B cell (primary cell): ENCODE data around the gene SLC25A52. TPM values are rescaled to one million over a fixed set of nuclear protein-coding genes. Genes with fewer than 3 reads are reported as not detected.

Experiments used
- ATAC-seq: fragments of 200-7000 bp; cut with Tn5 transposase; one replicate; pipeline ENCODE4 v1.10.0; 2021; ENCODE audit warnings: low read depth, mild to moderate bottlenecking, moderate number of reproducible peaks, moderate library complexity
- CTCF ChIA-PET: fragments of 350-600 bp; sonication (Branson Sonifier 250); formaldehyde crosslinking; loops from one replicate; lab custom pipeline; 2021; ENCODE audit warnings: antibody characterized with exemption, inconsistent platforms; lab: Charles Lee
- POLR2A ChIA-PET: fragments of 350-600 bp; sonication (Branson Sonifier 250); formaldehyde crosslinking; loops from one replicate; lab custom pipeline; 2021; ENCODE audit warnings: antibody characterized with exemption; lab: Charles Lee
- DNase-seq: peaks from one replicate; pipeline ENCODE4 v3.0.0; 2013
- H2AFZ ChIP-seq: 2 replicates; pipeline ENCODE4 v1.6.1; 2012; ENCODE audit warnings: mild to moderate bottlenecking, low read depth, low read length; ENCODE audit not compliant: insufficient read depth, poor library complexity, severe bottlenecking
- H3K27ac ChIP-seq, 2 donors: 1 replicate in 1 of 2; 2 replicates in 1 of 2; pipeline ENCODE4 v1.5.1; 2012 to 2013; ENCODE audit warnings: low read length in 2 of 2, mild to moderate bottlenecking in 2 of 2, moderate library complexity in 1 of 2
- H3K27me3 ChIP-seq, 4 experiments: fragments of 200-600 bp in 1 of 4; sonication (generic) in 1 of 4; replicated peaks in 1 of 4; 1 replicate in 2 of 4; 2 replicates in 2 of 4; pipeline versions ENCODE4 v1.6.1 to v1.7.0; 2013 to 2016; ENCODE audit warnings: low read length in 3 of 4, mild to moderate bottlenecking in 2 of 4, mixed read lengths in 1 of 4, moderate library complexity in 1 of 4; ENCODE audit not compliant: insufficient read depth in 4 of 4, control insufficient read depth in 3 of 4; ENCODE audit errors: control extremely low read depth in 1 of 4
- H3K36me3 ChIP-seq, 2 experiments: replicated peaks in 1 of 2; 1 replicate in 1 of 2; 2 replicates in 1 of 2; pipeline versions ENCODE4 v1.6.1 to v1.7.1; 2013; ENCODE audit warnings: low read length in 1 of 2; ENCODE audit not compliant: insufficient read depth in 2 of 2, control insufficient read depth in 1 of 2; ENCODE audit errors: control extremely low read depth in 1 of 2, extremely low read depth in 1 of 2
- H3K4me1 ChIP-seq, 2 donors: fragments of 200-600 bp in 1 of 2; sonication (generic) in 1 of 2; 1 replicate in 1 of 2; 2 replicates in 1 of 2; pipeline versions ENCODE4 v1.5.1 to v1.6.1; 2013 to 2017; ENCODE audit warnings: low read length in 2 of 2; ENCODE audit not compliant: control insufficient read depth in 2 of 2, insufficient read depth in 2 of 2
- H3K4me2 ChIP-seq: replicated peaks from 2 replicates; pipeline ENCODE3; 2012; ENCODE audit warnings: mild to moderate bottlenecking, low read depth, low read length; ENCODE audit not compliant: poor library complexity, severe bottlenecking
- H3K4me3 ChIP-seq, 5 experiments: fragments of 200-600 bp in 1 of 5; sonication (generic) in 1 of 5; 1 replicate in 3 of 5; 2 replicates in 2 of 5; pipeline versions ENCODE4 v1.5.1 to v1.7.0; 2011 to 2016; ENCODE audit warnings: low read length in 4 of 5, mild to moderate bottlenecking in 4 of 5, low read depth in 2 of 5, control low read depth in 1 of 5, moderate library complexity in 1 of 5; ENCODE audit not compliant: insufficient read depth in 1 of 5; ENCODE audit errors: control extremely low read depth in 1 of 5, extremely low read depth in 1 of 5
- H3K79me2 ChIP-seq: fragments of 200-600 bp; sonication (generic); one replicate; pipeline ENCODE4 v1.6.0; 2016; ENCODE audit warnings: low read length; ENCODE audit not compliant: control insufficient read depth, insufficient read depth
- H3K9ac ChIP-seq: fragments of 200-600 bp; sonication (generic); 2 replicates; pipeline ENCODE4 v1.6.1; 2017; ENCODE audit warnings: mild to moderate bottlenecking, low read length, moderate library complexity
- H3K9me3 ChIP-seq, 3 donors: one replicate each; pipeline versions ENCODE4 v1.6.1 to v1.7.1; 2013; ENCODE audit warnings: low read length in 2 of 3; ENCODE audit not compliant: control insufficient read depth in 2 of 3, insufficient read depth in 1 of 3; ENCODE audit errors: control extremely low read depth in 1 of 3
- H4K20me1 ChIP-seq: 2 replicates; pipeline ENCODE4 v1.6.0; 2012; ENCODE audit warnings: mild to moderate bottlenecking, low read length; ENCODE audit not compliant: insufficient read depth, control insufficient read depth, poor library complexity, severe bottlenecking
- H3K27ac Mint-ChIP-seq: one replicate; pipeline ENCODE4 v1.8.0; 2021; ENCODE audit warnings: mixed read lengths
- H3K27me3 Mint-ChIP-seq: one replicate; pipeline ENCODE4 v1.8.0; 2021; ENCODE audit warnings: mixed read lengths
- H3K4me1 Mint-ChIP-seq: one replicate; pipeline ENCODE4 v1.8.0; 2021; ENCODE audit warnings: mixed read lengths
- H3K4me3 Mint-ChIP-seq: one replicate; pipeline ENCODE4 v1.8.0; 2021; ENCODE audit warnings: mixed read lengths
- H3K9me3 Mint-ChIP-seq: one replicate; pipeline ENCODE4 v1.8.0; 2022; ENCODE audit warnings: mixed read lengths; ENCODE audit not compliant: insufficient read depth
- EZH2 ChIP-seq: IDR thresholded peaks from 2 replicates; pipeline ENCODE4 v1.6.1; 2012; ENCODE audit warnings: borderline replicate concordance, low read depth, mild to moderate bottlenecking, moderate library complexity, low read length; ENCODE audit not compliant: insufficient read depth, poor library complexity, severe bottlenecking
- WGBS: methylation state at CpG from one replicate; pipeline ENCODE4 v1.1.5; 2013; ENCODE audit warnings: missing lambda C conversion rate; ENCODE audit not compliant: insufficient coverage; 5-methylcytosine and 5-hydroxymethylcytosine counted together
- intact Hi-C: fragments of 100-400 bp; cut with micrococcal nuclease; formaldehyde crosslinking; loops from one replicate; pipeline ENCODE4 v1.10.0; 2022
- polyA plus RNA-seq: library from polyadenylated mRNA; depleted of rRNA; stranded (reverse); fragments of >200 nt; gene quantifications from 2 replicates; pipeline ENCODE4 v1.2.3, GENCODE V29; 2012
- total RNA-seq, 2 donors: library from RNA; stranded (reverse); fragments of 120-200 nt in 1 of 2; gene quantifications; 1 replicate in 1 of 2; 2 replicates in 1 of 2; pipeline versions ENCODE4 v1.2.3 to v1.2.4, GENCODE V29; 2013 to 2022
- TF ChIP-seq, protein P1 (sequence below): fragments of 200-600 bp; IDR thresholded peaks from one replicate; pipeline ENCODE4 v1.8.0; 2022; ENCODE audit warnings: antibody characterized with exemption, mild to moderate bottlenecking

The SLC25A52 gene
- total and polyA plus RNA-seq, 2 donors (not counting 1 experiment from before 2014, with no cell fraction given), result 0.07 TPM; not detected in 1

- H3K4me2 ChIP-seq, result no peak overlapping the region
- H3K4me3 Mint-ChIP-seq, result no peak overlapping the region
- H3K36me3 ChIP-seq, result no peaks in the 10 kb centered on the region
- H3K9me3 Mint-ChIP-seq, result peaks cover 12% of the 10 kb centered on the region
- intact Hi-C loops, result no loop called here
- no peaks in the 10 kb centered on the region for H3K4me1 Mint-ChIP-seq
- no peak for ATAC-seq
- H3K9ac ChIP-seq, result no peak overlapping the region
- H3K9me3 ChIP-seq, result peaks cover 0 to 12% (median 4%) of the 10 kb centered on the region in 3 donors
- DNase-seq, result no peak
- no peaks in the 10 kb centered on the region for H3K27me3 ChIP-seq
- POLR2A ChIA-PET, result no interaction called here
- TF ChIP-seq, protein P1, sequence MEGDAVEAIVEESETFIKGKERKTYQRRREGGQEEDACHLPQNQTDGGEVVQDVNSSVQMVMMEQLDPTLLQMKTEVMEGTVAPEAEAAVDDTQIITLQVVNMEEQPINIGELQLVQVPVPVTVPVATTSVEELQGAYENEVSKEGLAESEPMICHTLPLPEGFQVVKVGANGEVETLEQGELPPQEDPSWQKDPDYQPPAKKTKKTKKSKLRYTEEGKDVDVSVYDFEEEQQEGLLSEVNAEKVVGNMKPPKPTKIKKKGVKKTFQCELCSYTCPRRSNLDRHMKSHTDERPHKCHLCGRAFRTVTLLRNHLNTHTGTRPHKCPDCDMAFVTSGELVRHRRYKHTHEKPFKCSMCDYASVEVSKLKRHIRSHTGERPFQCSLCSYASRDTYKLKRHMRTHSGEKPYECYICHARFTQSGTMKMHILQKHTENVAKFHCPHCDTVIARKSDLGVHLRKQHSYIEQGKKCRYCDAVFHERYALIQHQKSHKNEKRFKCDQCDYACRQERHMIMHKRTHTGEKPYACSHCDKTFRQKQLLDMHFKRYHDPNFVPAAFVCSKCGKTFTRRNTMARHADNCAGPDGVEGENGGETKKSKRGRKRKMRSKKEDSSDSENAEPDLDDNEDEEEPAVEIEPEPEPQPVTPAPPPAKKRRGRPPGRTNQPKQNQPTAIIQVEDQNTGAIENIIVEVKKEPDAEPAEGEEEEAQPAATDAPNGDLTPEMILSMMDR, result no peak
- no peak overlapping the region for H3K27ac ChIP-seq
- H3K4me1 ChIP-seq, result no peaks in the 10 kb centered on the region
- CTCF ChIA-PET, result no interaction called here
- no peak overlapping the region for H2AFZ ChIP-seq
- no peaks in the 10 kb centered on the region for H4K20me1 ChIP-seq
- no peak overlapping the region for H3K4me3 ChIP-seq
- WGBS, result 90% methylated on average over 8 of the region's 9 CpGs
- H3K27ac Mint-ChIP-seq, result no peak overlapping the region
- no peaks in the 10 kb centered on the region for H3K27me3 Mint-ChIP-seq
- no peaks in the 10 kb centered on the region for H3K79me2 ChIP-seq
These were observed 15.4 kb upstream of the SLC25A52 start for GRCh38 chr18:31776093-31776492.

- WGBS, result 100% methylated on average over 5 of the region's 5 CpGs
- Histone ChIP-seq H3K79me2 (no peaks in the 10 kb centered on the region), H3K27ac (no peak overlapping the region), H3K4me3 (no peak overlapping the region), H3K4me1 (no peaks in the 10 kb centered on the region), H3K27me3 (no peaks in the 10 kb centered on the region), H4K20me1 (no peaks in the 10 kb centered on the region), H3K4me2 (no peak overlapping the region), H3K9me3 (peaks cover 0 to 12% (median 4%) of the 10 kb centered on the region in 3 donors), H2AFZ (no peak overlapping the region), H3K36me3 (no peaks in the 10 kb centered on the region), H3K9ac (no peak overlapping the region)
- POLR2A ChIA-PET, result no interaction called here
- H3K27ac Mint-ChIP-seq, result no peak overlapping the region
- no peaks in the 10 kb centered on the region for H3K4me1 Mint-ChIP-seq
- TF ChIP-seq, protein P1, result no peak
- TF ChIP-seq EZH2, result no peak
- intact Hi-C loops, result no loop called here
- H3K9me3 Mint-ChIP-seq, result peaks cover 12% of the 10 kb centered on the region
- ATAC-seq, result no peak
- H3K4me3 Mint-ChIP-seq, result no peak overlapping the region
- DNase-seq, result no peak
- H3K27me3 Mint-ChIP-seq, result no peaks in the 10 kb centered on the region
- CTCF ChIA-PET, result no interaction called here
These were observed 14.3 kb upstream of the SLC25A52 start for GRCh38 chr18:31774962-31775361.
